KMS-11 (cell line): ENCODE results near the gene CYTH4.

Source experiments
- H2AFZ ChIP-seq: fragments of 200-600 bp; sonication (generic); 2 replicates; pipeline ENCODE4 v1.6.1; 2016; ENCODE audit warnings: antibody characterized with exemption, mixed run types, low read depth
- H3K27ac ChIP-seq: fragments of 200-600 bp; sonication (generic); 2 replicates; pipeline ENCODE4 v1.6.1; 2016; ENCODE audit warnings: mild to moderate bottlenecking, mixed run types
- H3K27me3 ChIP-seq: fragments of 200-600 bp; sonication (generic); 2 replicates; pipeline ENCODE4 v1.6.1; 2017; ENCODE audit warnings: mild to moderate bottlenecking, low read depth, mixed run types, moderate library complexity; ENCODE audit not compliant: insufficient read depth
- H3K36me3 ChIP-seq: fragments of 200-600 bp; sonication (generic); 2 replicates; pipeline ENCODE4 v1.6.1; 2017; ENCODE audit warnings: mild to moderate bottlenecking, mixed run types; ENCODE audit not compliant: insufficient read depth
- H3K4me1 ChIP-seq: fragments of 200-600 bp; sonication (generic); 2 replicates; pipeline ENCODE4 v1.6.1; 2016; ENCODE audit warnings: mild to moderate bottlenecking, low read depth, mixed run types; ENCODE audit not compliant: poor library complexity, severe bottlenecking
- H3K4me2 ChIP-seq: fragments of 200-600 bp; sonication (generic); 2 replicates; pipeline ENCODE4 v1.7.0; 2016; ENCODE audit warnings: mild to moderate bottlenecking, mixed run types
- H3K4me3 ChIP-seq: fragments of 200-600 bp; sonication (generic); IDR thresholded peaks from 2 replicates; pipeline ENCODE4 v1.6.1; 2017; ENCODE audit warnings: low read depth, low read length, mixed read lengths; ENCODE audit not compliant: insufficient read depth
- H3K79me2 ChIP-seq: fragments of 200-600 bp; sonication (generic); 2 replicates; pipeline ENCODE4 v1.6.1; 2016; ENCODE audit warnings: low read depth, mixed run types; ENCODE audit not compliant: insufficient read depth
- H3K9ac ChIP-seq: fragments of 200-600 bp; sonication (generic); 2 replicates; pipeline ENCODE4 v1.6.1; 2016; ENCODE audit warnings: mild to moderate bottlenecking, mixed run types
- H4K20me1 ChIP-seq: fragments of 200-600 bp; sonication (generic); 2 replicates; pipeline ENCODE4 v1.6.1; 2016; ENCODE audit warnings: mild to moderate bottlenecking, mixed run types; ENCODE audit not compliant: insufficient read depth
- CTCF ChIP-seq: fragments of 200-600 bp; sonication (generic); conservative IDR thresholded peaks from 2 replicates; pipeline ENCODE4 v1.6.1; 2017; ENCODE audit warnings: low read depth, mild to moderate bottlenecking, antibody characterized with exemption, low read length, moderate library complexity, mixed read lengths

CYTH4 gene

GRCh38 chr22:37337204-37337943, 55.1 kb downstream of the CYTH4 start:
- no peak overlapping the region for H2AFZ ChIP-seq
- TF ChIP-seq CTCF: no peak
- no peaks in the 10 kb centered on the region for H3K36me3 ChIP-seq
- no peaks in the 10 kb centered on the region for H4K20me1 ChIP-seq
- no peaks in the 10 kb centered on the region for H3K79me2 ChIP-seq
- H3K27me3 ChIP-seq: peaks cover 86% of the 10 kb centered on the region
- no peak overlapping the region for H3K4me2 ChIP-seq
- H3K4me3 ChIP-seq: no peak overlapping the region
- no peaks in the 10 kb centered on the region for H3K4me1 ChIP-seq
- H3K9ac ChIP-seq: no peak overlapping the region
- no peak overlapping the region for H3K27ac ChIP-seq

GRCh38 chr22:37338539-37339246, 56.4 kb downstream of the CYTH4 start:
- no peaks in the 10 kb centered on the region for H3K4me1 ChIP-seq
- no peak overlapping the region for H3K9ac ChIP-seq
- H3K27ac ChIP-seq: no peak overlapping the region
- no peak overlapping the region for H3K4me3 ChIP-seq
- H3K36me3 ChIP-seq: no peaks in the 10 kb centered on the region
- no peak overlapping the region for H3K4me2 ChIP-seq
- peaks cover 74% of the 10 kb centered on the region for H3K27me3 ChIP-seq
- no peak for TF ChIP-seq CTCF
- no peaks in the 10 kb centered on the region for H4K20me1 ChIP-seq
- H2AFZ ChIP-seq: no peak overlapping the region
- H3K79me2 ChIP-seq: no peaks in the 10 kb centered on the region

- Histone ChIP-seq H3K27ac (no peak overlapping the region), H3K36me3 (no peaks in the 10 kb centered on the region), H2AFZ (no peak overlapping the region), H3K27me3 (peaks cover 70% of the 10 kb centered on the region), H4K20me1 (no peaks in the 10 kb centered on the region), H3K9ac (no peak overlapping the region), H3K79me2 (no peaks in the 10 kb centered on the region), H3K4me2 (no peak overlapping the region), H3K4me3 (no peak overlapping the region), H3K4me1 (no peaks in the 10 kb centered on the region)
- no peak for TF ChIP-seq CTCF
These were observed 58.3 kb downstream of the CYTH4 start for GRCh38 chr22:37340331-37341262.

GRCh38 chr22:37342065-37342464, 59.8 kb downstream of the CYTH4 start:
- Histone ChIP-seq H3K4me1 (no peaks in the 10 kb centered on the region), H3K27ac (no peak overlapping the region), H2AFZ (no peak overlapping the region), H3K9ac (no peak overlapping the region), H3K4me3 (no peak overlapping the region), H3K27me3 (peaks cover 69% of the 10 kb centered on the region), H4K20me1 (no peaks in the 10 kb centered on the region), H3K79me2 (no peaks in the 10 kb centered on the region), H3K4me2 (no peak overlapping the region), H3K36me3 (no peaks in the 10 kb centered on the region)
- TF ChIP-seq CTCF: no peak
